Esophagus muscularis mucosa (tissue), 4 donors: ENCODE measurements around the gene RELCH. TPM values are rescaled to one million over a fixed set of nuclear protein-coding genes. Genes with fewer than 3 reads are reported as not detected.

Source experiments
- DNase-seq: peaks from one replicate; pipeline ENCODE4 v3.0.0-alpha.2; 2017; ENCODE audit errors: extremely low spot score
- H3K27ac ChIP-seq, 4 donors: fragments of 200-600 bp; sonication (generic); replicated peaks in 1 of 4; 1 replicate in 3 of 4; 2 replicates in 1 of 4; pipeline ENCODE4 v1.5.1; 2016 to 2019; ENCODE audit warnings: mild to moderate bottlenecking in 1 of 4
- H3K27me3 ChIP-seq, 4 donors: fragments of 200-600 bp; sonication (generic); one replicate each; pipeline versions ENCODE4 v1.5.1 to v1.6.0; 2016 to 2019
- H3K36me3 ChIP-seq, 4 donors: fragments of 200-600 bp; sonication (generic); one replicate each; pipeline ENCODE4 v1.5.1; 2016 to 2019
- H3K4me1 ChIP-seq, 4 donors: fragments of 200-600 bp; sonication (generic); one replicate each; pipeline ENCODE4 v1.5.1; 2016 to 2019
- H3K4me3 ChIP-seq, 4 donors: fragments of 200-600 bp; sonication (generic); 1 replicate in 2 of 4; 2 replicates in 2 of 4; pipeline ENCODE4 v1.5.1; 2016 to 2019; ENCODE audit warnings: mild to moderate bottlenecking in 4 of 4, moderate library complexity in 1 of 4
- H3K9me3 ChIP-seq, 4 donors: fragments of 200-600 bp; sonication (generic); 1 replicate in 3 of 4; 2 replicates in 1 of 4; pipeline ENCODE4 v1.5.1; 2016 to 2019
- CTCF ChIP-seq, 3 experiments: fragments of 200-600 bp in 2 of 3; fragments of 450-650 bp in 1 of 3; sonication (generic) in 2 of 3; IDR thresholded peaks; one replicate each; pipeline ENCODE4 v1.5.1; 2017 to 2019; ENCODE audit warnings: antibody characterized with exemption in 3 of 3, mild to moderate bottlenecking in 2 of 3, moderate library complexity in 1 of 3
- EP300 ChIP-seq: sonication (generic); formaldehyde crosslinking; IDR thresholded peaks from one replicate; pipeline ENCODE4 v1.6.1; 2017; ENCODE audit warnings: antibody characterized with exemption
- POLR2A ChIP-seq: fragments of 450-650 bp; IDR thresholded peaks from one replicate; pipeline ENCODE4 v1.6.1; 2017; ENCODE audit warnings: antibody characterized with exemption, moderate library complexity, mild to moderate bottlenecking, low read depth
- POLR2AphosphoS5 ChIP-seq, 2 donors: sonication (generic); formaldehyde crosslinking; IDR thresholded peaks; one replicate each; pipeline ENCODE4 v1.6.1; 2017; ENCODE audit warnings: antibody characterized with exemption in 2 of 2
- WGBS: methylation state at CpG from one replicate; pipeline ENCODE4 v1.1.5; 2018; 5-methylcytosine and 5-hydroxymethylcytosine counted together
- intact Hi-C: fragments of 100-400 bp; cut with DNase I; formaldehyde crosslinking; loops from one replicate; pipeline ENCODE4 v1.15.1; 2023
- total RNA-seq, 4 donors: library from RNA; depleted of rRNA; stranded (reverse); fragments of >200 nt; gene quantifications; one replicate each; pipeline versions ENCODE4 v1.1.0 to v1.2.1, GENCODE V29; 2016

Gene RELCH
- total RNA-seq, 4 donors from 2014 or later = 15.9 to 17.9 (median 17.5) TPM

GRCh38 chr18:62249478-62250097 is 62.5 kb downstream of the RELCH start:
- WGBS = 72% methylated on average over 3 of the region's 3 CpGs
- intact Hi-C loops = loop anchor here (2.0 kb wide), 1 partner anchor 63 kb away; the partner anchor contains the start of genes PIGN and RELCH
- H3K27ac ChIP-seq = no peak overlapping the region
- no peaks in the 10 kb centered on the region for H3K27me3 ChIP-seq
- DNase-seq = no peak
- H3K9me3 ChIP-seq = no peaks in the 10 kb centered on the region
- H3K4me3 ChIP-seq = no peak overlapping the region
- no peaks in the 10 kb centered on the region for H3K4me1 ChIP-seq
- no peak for TF ChIP-seq POLR2AphosphoS5 (IDR thresholded peaks at IDR 0.05)
- TF ChIP-seq POLR2A = no peak
- TF ChIP-seq CTCF (IDR thresholded peaks at IDR 0.05) = peak; percentile 64 to 78 (median 74)
- peaks cover 0 to 35% (median 20%) of the 10 kb centered on the region in 4 donors for H3K36me3 ChIP-seq

GRCh38 chr18:62250475-62250874 is 63.4 kb downstream of the RELCH start:
- intact Hi-C loops = no loop called here
- no peaks in the 10 kb centered on the region for H3K9me3 ChIP-seq
- H3K27ac ChIP-seq = no peak overlapping the region
- no peak overlapping the region for H3K4me3 ChIP-seq
- DNase-seq = no peak
- no peaks in the 10 kb centered on the region for H3K27me3 ChIP-seq
- TF ChIP-seq POLR2AphosphoS5 (IDR thresholded peaks at IDR 0.05) = no peak
- no peak for TF ChIP-seq CTCF (IDR thresholded peaks at IDR 0.05)
- no peak for TF ChIP-seq EP300
- WGBS = 79% methylated on average over 2 of the region's 2 CpGs
- no peaks in the 10 kb centered on the region for H3K4me1 ChIP-seq
- H3K36me3 ChIP-seq = peaks cover 3 to 35% (median 12%) of the 10 kb centered on the region in 4 donors

- H3K36me3 ChIP-seq = peaks cover 34 to 82% (median 54%) of the 10 kb centered on the region in 4 donors
- intact Hi-C loops = no loop called here
- DNase-seq = no peak
These were observed 71.0 kb downstream of the RELCH start for GRCh38 chr18:62258093-62258492.

GRCh38 chr18:62258616-62259015 is 71.6 kb downstream of the RELCH start:
- TF ChIP-seq EP300 = no peak
- no peak for TF ChIP-seq POLR2A
- TF ChIP-seq POLR2AphosphoS5 (IDR thresholded peaks at IDR 0.05) = no peak
- TF ChIP-seq CTCF (IDR thresholded peaks at IDR 0.05) = no peak
- Histone ChIP-seq H3K27ac (no peak overlapping the region), H3K36me3 (peaks cover 35 to 86% (median 54%) of the 10 kb centered on the region in 4 donors), H3K4me3 (no peak overlapping the region), H3K9me3 (no peaks in the 10 kb centered on the region), H3K4me1 (no peaks in the 10 kb centered on the region), H3K27me3 (no peaks in the 10 kb centered on the region)
- intact Hi-C loops = no loop called here
- no peak for DNase-seq

More at GRCh38 chr18:62258093-62258492, 71.0 kb downstream of the RELCH start:
- no peak overlapping the region for H3K27ac ChIP-seq
- H3K27me3 ChIP-seq = no peaks in the 10 kb centered on the region
- no peaks in the 10 kb centered on the region for H3K9me3 ChIP-seq
- no peaks in the 10 kb centered on the region for H3K4me1 ChIP-seq
- no peak for TF ChIP-seq EP300
- TF ChIP-seq CTCF (IDR thresholded peaks at IDR 0.05) = no peak
- no peak for TF ChIP-seq POLR2A
- TF ChIP-seq POLR2AphosphoS5 (IDR thresholded peaks at IDR 0.05) = no peak
- no peak overlapping the region for H3K4me3 ChIP-seq

GRCh38 chr18:62262061-62262460 is 75.0 kb downstream of the RELCH start:
- H3K4me1 ChIP-seq = no peaks in the 10 kb centered on the region
- DNase-seq = no peak
- 62% methylated on average over 2 of the region's 2 CpGs for WGBS
- H3K9me3 ChIP-seq = no peaks in the 10 kb centered on the region
- no peaks in the 10 kb centered on the region for H3K27me3 ChIP-seq
- H3K4me3 ChIP-seq = no peak overlapping the region
- peaks cover 42 to 83% (median 59%) of the 10 kb centered on the region in 4 donors for H3K36me3 ChIP-seq
- intact Hi-C loops = no loop called here
- no peak overlapping the region for H3K27ac ChIP-seq
- TF ChIP-seq POLR2A = no peak
- TF ChIP-seq EP300 = no peak
- TF ChIP-seq CTCF (IDR thresholded peaks at IDR 0.05) = no peak
- no peak for TF ChIP-seq POLR2AphosphoS5 (IDR thresholded peaks at IDR 0.05)
